Right kidney (tissue), 1 donor: ENCODE results near the gene CMIP.

Experiments used
- DNase-seq: peaks from one replicate; pipeline ENCODE4 v3.0.0-alpha.2; 2016

The CMIP gene

DNA sequence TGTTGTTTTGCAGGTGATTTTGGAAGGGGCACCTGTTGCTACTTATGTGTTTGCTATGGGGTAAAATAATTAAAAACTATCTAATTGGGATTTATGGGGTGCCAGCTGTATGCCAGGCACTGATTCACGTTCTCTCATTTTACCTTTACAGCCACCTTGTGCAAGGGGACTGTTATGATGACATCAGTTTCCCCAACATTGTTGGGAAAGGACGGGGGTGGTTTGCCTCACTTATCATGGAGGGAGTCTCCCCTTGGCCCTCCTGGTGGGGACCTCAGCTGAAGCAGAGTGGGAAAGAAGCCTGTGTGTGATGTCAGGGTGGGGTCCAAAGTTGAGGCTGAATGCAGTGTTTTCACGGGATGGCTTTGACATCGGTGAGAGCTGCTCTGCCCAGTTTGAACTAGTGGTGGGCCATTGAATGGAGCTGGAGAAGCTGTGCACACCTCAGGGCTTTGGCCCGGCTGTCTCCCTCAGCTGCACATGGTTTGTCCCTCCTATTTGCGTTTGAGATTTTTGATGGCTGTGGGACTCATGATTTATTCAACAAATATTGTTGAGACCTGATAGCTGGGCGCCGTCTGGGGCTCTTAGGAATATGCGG lies 36.1 kb downstream of the CMIP start:
- no peak for DNase-seq

DNA sequence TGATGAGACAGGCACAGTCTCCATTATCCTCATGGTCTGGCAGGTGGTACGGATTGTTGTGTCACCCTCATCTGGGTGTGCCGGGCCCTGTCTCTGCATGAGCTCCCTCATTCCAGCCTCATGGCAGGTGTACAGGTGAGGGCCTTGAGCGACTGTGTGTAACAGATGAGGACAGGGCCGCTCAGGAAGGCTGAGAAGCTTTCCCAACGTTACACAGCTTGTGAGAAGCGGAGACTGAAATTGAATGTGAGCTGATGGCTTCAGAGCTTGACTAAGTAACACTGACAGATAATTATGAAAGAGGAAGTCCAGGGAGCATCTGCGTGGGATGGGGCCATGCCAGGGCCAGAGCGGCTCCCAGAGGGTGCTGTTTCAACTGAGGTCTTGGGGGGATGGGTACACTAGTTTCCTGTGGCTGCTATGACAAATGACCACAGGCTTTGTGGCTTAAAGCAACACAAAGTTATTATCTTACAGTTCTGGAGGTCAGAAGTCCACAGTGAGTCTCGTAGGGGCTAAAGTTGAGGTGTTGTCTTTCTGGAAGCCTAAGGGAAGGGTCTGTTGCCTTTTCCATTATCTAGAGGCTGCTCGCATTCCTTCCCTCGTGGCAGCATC lies 36.7 kb downstream of the CMIP start:
- no peak for DNase-seq

DNA sequence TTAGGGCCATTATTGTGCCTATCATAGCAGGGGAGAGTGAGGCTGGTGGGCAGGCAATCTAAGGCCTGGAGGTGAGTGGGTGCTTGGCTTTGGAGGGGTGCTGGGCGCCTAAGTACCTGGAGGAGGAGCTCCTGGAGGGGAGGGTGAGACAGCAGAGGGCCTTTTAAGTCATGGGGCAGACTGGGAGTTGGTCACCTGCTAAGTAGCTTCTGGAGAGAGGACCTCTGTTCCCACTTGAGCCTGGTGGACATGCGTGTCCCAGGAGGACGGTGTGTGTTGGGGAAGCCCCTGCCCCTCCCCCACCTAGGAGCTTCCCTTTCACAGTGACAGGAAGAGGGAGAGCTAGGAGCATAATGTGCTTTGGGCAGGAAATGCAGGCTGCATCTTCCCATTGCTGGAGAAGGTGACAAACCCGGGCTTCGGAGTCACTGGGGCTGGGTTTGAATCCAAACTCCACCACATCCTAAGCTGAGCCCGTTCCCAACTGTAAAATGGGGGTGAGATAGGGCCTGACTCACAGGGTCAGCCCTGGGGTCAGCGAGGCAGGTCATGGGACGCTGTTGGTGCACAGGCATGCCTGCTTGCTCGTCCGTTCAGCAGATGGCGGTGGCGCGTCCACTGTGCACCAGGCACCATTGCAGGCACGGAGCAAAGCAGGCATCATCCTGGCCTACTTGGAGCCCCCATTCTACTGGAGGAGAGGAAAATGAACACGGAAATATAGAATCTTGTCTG lies 37.9 kb downstream of the CMIP start:
- no peak for DNase-seq

DNA sequence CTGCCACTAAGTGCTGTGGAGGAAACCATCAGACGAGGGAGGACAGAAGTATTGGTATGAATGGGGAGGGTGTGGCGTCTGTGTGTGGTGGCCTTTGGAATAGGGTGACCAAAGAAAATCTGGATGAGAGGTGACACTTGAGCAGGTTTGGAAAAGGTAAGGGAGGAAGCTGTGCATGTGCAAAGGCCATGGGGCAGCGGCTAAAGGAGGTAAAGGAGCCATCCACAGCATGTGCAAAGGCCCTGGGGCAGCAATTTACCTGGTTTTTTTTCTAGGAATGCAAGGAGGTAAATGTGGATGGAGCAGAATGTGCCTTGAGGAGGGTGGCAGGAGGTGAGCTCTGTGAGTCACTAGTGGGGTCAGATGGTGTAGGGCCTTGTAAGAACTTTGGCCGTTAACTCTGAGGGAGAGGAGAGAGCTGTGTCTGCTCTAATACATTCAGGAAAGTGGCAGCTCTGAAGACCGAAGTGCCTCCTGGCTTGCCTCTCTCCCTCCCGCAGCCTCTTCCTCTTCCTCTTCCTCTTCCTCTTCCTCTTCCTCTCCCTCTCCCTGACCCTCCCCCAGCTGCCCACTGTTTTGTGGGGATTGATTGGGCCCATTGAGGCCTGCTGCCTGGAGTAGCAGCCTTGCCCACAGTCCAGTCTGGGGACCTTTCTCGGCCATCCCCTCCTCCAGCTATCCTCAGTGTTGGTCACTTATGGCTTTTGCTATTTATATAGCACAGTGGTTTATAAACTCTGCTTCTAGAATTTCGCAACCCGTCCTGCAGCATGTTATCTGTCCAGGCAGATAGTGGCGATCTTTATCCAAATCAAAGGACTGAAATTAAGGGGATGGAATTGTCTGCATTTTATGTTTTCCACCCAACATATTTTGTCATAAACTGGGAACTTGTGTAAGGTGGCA lies 38.7 kb downstream of the CMIP start:
- DNase-seq, result no peak

DNA sequence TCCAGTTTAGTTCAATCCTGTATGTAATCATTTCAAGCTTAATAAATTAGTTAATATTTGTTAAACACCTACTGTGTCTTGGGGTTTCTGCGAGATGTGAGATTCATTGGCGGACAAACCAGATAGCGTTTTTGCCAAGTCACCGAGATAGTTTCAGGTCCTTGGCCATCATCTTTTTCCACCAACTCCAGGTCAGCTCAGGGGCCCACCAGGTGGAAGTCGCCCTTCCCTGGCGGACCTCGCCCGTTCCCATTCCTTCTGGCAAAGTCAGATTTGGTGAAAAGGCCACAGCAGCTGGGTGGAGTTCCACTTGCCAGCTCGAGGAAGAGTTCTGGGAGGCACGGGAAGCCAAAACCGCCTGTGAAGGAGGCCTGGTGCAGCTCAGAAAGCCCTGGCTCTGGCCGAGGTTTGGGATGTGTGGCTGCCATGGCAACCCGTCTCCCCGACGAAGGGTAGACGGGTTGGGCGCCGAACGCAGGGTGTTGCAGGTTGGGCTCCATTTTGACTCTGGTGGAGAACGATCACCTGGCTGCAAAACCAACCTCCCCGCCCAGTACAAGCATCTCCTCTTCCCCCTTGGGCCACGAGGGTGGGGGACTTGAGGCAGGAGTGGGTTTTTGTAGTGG lies 39.5 kb downstream of the CMIP start:
- DNase-seq, result no peak

DNA sequence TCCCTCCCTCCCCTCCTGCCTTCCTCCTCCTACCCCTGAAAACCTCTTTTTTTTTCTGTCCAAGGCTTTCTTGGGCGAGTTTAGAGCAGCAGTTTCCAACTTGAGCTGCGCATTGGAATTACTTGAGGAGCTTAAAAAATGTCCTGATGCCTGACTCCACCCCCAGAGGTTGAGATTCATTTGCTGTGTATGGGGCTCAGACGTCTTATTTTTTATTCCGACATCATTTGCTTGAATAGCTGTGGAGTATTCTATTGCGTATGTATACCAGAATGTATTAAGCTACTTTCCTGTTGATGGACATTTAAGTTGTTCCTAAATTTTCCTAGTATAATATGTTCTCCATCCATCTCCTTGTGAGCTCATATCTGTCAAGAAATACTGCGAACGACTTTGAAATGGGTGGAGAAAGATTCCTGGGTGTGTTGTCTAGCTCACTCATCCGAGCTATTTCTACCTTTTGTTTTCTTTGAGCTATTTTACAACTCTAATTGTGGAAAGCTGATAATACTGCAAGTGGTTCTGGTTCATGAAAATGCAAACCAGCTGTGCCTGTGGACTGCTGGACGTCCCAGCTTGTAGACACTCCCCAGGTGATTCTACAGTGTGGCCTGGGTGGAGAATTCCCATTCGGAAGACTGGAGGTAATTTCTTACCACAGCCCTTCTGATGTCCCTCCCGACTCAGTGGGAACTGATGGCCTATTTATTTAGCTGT lies 40.5 kb downstream of the CMIP start:
- no peak for DNase-seq

DNA sequence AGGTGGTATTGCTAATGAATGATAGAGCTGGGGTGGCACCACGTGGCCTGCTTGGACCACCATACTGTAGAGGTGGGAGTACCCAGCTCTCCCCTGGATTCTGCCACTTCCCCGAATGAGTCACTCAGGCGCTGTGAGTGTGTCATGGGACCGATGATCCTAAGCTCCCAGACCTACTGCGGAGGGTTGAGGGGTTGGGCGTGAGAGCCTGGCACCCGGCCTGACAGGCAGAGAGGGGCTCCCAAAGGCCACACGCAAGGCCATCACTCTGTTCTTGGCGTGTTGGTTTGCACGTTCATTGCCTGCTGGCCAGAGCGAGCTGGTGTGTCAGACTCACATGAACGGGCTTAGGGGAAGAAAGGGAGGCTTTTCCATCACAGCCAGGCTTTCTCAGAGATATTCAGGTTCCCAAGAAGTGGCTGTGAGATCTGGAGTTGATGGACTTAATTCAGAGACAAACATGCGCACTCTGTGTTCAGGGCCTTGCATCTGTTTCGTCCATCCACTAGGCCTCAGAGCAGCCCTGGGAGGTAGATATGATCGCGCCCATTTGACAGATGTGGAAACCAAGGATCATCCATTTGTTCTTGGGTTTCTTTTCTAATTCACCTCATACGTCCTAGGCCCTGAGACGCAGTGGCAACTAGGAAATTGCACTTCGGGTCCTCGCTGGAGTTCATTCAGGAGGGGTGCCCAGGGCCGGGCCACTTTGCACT lies 41.4 kb downstream of the CMIP start:
- DNase-seq, result no peak

DNA sequence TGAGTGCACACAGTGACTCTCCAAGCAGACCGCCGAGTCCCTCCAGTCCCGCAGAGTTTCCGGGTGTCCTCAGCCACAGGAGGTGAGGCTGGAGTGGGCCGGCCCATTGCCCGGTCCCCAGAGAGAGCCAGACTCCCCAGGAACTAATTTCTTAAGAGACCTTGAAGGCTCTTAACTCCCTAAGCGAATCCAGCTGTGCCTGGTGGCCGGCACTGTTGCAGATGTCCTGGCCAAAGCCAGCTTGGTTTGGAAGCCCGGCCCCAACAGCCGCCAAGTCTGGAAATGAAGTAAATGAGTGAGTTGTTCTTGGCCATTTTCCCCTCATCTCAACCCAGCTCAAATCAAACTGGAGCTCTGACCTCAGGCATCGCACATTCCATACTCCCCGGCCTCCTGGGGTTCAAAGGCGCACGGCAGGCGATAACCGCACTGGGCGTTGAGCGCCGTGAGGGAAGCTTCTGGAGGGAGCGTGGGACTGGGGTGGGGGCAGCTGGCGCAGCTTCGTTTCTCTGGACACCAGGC lies 42.0 kb downstream of the CMIP start:
- peak; percentile 30 for DNase-seq

DNA sequence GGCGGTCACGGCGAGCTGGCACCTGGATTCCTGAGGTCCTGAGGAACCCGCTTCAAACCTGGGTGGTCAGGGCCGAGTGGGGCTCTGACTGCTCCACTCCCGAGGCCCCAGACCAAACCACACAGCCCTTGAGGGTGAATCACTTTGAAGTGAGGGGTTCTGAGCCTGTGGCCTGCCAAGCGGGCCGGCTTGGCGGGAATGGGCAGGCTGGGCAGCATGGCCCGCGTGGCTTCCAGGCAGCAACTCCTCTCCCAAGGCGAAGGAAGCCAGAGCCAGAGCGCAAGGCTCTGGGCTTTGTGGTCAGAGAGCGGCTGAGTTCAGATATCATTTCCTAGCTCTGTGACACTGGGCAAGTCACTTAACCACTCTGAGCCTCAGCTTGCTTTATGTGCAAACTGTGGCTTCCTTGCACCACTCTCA lies 42.7 kb downstream of the CMIP start:
- no peak for DNase-seq

DNA sequence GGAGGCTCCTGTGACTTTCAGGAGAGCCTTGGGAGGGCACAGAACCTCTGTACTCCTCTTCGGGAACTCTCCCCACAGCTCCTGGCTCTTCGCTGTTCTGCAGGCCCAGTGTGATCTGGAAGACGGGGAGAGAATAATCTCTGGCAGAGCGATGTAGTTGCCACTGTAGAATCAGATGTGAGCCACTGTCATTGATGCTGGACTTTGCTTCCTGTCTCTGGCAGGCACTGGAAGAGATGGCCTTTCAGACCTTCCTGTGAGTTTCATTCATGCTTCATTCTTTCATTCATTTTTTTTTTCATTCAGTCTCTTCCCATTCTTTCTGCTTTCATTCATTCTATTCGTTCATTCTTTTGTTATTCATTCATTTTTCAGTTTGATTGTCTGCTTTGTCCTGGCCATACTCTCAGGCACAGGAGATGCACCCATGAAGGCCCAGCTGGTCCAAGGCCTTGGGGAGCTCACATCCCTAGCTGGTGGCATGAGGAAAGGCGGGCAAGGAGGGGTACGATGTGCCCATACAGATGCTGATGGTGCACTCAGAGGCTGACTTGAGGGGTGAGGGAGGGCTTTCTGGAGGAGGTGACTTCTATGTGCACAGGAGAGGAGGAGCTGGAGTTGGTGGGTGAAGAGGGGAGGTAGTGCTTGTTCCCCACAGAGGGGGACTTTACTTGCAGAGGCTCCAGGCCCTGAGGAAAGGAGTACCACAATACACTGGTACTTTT lies 44.2 kb downstream of the CMIP start:
- no peak for DNase-seq

DNA sequence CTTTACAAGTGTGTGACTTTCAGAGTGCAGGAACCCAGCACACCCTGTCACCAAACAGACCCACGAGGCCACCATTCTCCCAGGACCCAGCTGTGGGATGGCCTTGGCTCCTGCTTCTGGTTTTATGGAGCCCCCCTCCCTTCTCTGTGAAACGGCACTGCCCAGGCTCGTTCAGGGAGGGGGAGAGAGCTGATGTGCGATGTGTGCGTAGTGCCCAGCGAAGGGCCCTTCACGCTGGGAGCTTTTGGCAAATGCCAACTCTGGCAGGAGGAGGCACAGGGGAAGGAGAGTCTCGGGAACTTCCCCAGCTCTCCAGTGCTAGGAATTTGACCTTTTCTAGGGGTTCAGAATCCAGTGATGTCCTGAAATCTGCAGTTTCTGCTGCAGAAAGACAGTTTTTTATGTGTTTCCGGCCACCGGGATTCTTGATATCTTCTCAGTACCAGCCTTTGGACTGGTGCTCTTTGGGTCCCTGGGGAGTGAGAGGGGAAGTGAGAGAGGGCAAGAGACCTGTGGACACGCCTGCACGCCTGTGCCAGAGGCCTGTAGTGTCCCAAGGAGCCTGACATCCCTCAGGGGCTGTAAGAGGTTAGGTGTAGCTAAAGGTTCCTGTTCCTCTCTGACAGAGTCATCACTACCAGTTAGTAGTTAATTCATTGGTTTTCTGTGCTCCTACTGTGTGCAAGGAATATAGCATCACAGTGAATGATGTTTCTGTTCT lies 45.1 kb downstream of the CMIP start:
- no peak for DNase-seq

DNA sequence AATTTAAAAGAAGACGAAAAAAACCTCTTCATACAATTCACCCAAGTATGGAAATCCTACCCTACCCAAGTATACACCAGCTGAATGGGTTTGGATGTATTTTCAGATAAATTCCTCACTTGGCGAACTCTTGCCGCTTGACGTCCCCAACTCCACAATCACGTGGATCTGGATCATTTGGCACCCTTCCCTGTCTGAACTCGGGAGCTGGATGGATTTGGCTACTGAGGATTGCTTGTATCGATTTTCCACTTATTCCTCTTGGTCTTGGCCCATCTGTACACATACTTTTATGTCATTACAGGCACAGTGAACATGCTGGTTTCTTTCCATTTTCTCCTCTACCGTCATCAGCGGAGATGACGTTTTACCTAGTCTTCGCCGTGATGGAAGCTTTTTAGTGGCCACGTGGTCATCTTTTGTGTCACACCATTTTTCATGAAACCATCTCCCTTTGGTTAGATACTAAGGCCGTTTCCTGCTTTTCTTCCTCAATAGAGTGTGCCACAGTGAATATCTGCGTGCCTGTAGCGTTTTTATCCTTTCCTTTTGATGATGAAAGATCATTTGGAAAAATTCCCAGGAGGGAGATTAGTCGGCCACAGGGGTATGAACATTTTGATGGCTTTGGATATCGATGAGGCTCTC lies 47.1 kb downstream of the CMIP start:
- no peak for DNase-seq

DNA sequence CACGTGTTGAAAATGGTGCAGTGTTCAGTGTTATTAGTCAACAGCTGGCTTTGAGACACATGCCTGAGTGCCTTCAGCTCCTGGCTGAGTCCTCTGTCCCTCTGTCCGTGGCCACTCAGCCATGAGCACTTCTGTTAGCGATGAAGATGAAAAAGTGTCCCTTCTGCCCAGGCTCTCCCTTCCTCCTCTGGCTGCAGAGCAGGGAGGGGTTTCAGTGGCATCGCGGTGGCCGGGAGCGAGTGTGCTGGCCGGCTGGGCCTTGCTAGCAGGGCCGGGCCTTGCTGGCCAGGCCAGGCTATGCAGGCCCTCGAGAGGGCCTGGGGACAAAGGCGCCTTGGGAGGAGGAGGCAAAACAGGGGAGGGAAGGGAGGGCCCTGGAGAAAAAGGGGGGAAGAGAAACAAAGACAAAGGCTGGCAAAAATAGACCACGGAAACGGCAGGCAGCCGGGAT lies 47.7 kb downstream of the CMIP start:
- DNase-seq, result peak; percentile 50

DNA sequence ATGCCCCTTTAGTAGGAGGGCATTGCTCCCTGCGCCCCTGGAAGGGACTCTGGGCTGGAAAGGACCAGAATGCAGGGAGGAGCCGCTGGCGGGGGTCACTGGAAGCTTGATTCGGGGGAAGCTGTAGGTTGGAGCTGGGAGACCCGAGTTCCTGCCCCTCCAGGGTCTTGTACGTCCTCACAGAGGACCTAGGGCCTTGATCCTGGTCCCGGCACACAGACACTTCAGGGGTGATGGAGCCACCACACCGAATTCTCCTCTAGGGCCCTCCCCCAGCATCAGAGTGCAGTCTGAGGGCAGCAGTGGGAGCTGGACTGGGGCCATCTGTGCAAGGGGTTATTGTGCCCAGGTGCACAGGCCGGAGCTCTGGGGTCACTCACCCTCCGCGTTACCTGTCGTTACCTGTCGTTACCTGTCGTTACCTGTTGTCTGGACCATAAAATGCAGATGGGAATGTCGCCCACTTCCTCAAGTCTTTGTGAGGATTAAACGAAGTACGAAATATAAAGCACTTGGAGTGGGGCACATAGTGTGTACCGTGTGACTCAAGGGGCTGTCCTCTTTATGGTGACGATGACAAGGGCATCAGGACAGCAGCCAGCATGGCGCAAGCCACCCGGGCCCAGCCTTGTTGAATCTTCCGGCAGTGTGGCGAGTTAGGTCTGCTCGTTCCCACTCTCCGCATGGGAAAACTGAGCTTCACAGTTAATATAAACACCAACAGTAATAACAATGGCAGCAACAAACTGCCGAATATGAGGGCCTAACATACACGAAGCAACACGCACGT lies 48.6 kb downstream of the CMIP start:
- DNase-seq, result no peak

DNA sequence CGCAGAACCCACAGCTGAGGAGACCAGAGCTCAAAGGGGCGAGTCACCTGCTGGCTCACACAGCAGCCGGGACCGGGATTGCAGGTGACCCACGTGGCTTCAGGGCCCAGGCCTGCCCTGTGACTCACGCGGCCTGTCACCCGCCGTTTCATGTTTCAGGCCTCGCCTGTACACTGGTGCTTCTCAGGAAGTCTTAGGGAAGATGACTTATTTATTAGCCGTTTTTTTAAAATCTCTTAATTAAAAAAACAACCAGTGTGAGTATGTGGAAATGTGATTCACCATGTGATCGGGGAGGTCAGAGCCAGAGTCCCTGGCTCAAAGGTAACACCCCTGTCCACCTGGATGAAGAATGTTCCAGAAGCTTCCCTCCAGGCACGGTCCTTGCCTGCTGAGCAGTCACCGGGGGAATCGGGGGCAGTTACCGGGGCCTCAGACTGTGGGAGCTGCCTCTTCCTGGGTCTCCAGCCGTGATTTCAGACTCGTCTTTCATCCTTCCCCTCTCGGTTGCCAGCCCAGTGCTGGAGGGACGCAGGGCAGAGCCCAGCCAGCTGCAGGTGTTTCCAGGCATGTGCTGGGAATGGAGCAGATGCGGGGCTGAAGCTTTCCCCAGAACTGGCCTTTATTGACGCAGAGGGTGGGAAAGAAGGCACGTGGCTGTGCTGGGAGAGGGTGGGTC lies 49.3 kb downstream of the CMIP start:
- peak; percentile 49 for DNase-seq

DNA sequence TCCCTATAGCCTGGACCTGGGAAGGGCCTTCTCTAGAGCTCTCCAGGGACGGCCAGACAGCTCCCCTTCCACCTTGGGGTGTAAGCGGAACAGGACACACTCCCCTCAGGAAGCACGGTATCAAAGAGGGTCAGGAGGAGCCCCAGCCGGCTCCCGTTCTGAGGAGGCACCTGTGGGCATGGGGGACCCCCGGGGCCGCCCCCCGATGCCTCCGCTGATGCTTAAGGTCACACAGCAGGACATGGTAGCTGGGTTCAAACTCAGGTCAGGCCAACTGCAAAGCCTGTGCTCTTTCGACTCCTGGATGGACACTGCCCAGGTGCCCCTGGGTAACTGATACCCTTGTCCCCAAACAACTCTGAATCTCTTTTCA lies 49.8 kb downstream of the CMIP start:
- no peak for DNase-seq

DNA sequence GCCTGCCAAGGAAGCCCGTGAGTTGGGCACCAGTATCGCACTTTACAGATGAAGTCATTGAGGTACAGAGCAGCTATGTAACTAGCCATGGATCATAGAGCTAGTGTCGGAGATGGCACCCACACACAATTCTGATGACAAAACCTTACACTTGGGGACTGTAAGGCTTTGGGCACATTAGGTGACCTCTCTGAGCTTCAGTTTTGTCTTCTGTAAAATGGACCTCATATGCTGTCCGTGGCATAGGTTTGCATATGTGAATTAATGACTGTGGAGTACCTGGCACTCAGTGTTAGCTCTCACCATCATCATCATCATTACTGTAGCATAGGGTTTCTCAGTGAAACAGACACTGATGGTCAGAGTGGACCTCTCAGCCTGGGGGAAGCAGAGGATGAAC lies 50.3 kb downstream of the CMIP start:
- DNase-seq, result no peak
